Measurements from ENCODE around the gene RIPK1.
A peak's percentile ranks its signal among the peaks of the same experiment; 100 is the strongest.
"Not testable (repeated sequence)": the region's sequence is repeated elsewhere in the genome, so short reads cannot be mapped to it uniquely, and the experiment has no call there.

RIPK1 gene

GRCh38 chr6:3136292-3137011 lies 68.2 kb downstream of the RIPK1 start:
- no peak for DNase-seq

- DNase-seq: peak; percentile 47
Measured at GRCh38 chr6:3137057-3137777, 68.9 kb downstream of the RIPK1 start.

DNA sequence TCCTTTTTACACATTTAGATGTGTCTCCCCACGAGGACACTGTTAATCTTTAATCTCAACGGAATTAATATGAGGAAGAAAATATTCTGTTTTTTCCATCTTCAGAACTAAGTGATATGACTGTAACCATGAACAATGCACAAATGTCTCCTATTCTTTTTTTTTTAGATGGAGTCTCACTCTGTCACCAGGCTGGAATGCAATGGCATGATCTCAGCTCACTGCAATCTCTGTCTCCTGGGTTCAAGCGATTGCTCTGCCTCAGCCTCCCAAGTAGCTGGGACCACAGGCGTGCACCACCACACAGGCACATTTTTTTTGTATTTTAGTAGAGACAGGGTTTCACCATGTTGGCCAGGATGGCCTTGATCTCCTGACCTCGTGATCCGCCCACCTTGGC lies 69.6 kb downstream of the RIPK1 start:
- DNase-seq: not testable (repeated sequence)

GRCh38 chr6:3138341-3138740 lies 70.0 kb downstream of the RIPK1 start:
- peak; percentile 43 for DNase-seq

- peak; percentile 73 for DNase-seq
Measured at GRCh38 chr6:3139090-3139903, 71.0 kb downstream of the RIPK1 start.

DNA sequence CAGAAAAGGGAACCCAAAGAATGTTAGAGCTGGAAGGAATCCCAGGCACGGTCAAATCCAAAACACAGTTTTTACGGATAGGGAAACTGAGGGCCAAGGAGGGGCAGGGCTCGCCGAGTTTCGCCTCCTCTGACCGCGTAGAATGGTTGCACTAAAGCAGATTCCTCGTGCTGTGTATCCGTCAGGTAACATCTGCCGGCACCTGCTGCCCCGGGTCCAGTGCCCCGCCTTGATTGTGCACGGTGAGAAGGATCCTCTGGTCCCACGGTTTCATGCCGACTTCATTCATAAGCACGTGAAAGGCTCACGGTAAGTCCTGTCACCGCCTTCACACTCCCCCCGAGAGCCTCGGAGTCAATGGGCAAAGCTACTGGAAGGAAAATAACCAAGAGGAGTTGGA lies 71.9 kb downstream of the RIPK1 start:
- DNase-seq: no peak

- no peak for DNase-seq
Measured at GRCh38 chr6:3142536-3142935, 74.2 kb downstream of the RIPK1 start.

DNA sequence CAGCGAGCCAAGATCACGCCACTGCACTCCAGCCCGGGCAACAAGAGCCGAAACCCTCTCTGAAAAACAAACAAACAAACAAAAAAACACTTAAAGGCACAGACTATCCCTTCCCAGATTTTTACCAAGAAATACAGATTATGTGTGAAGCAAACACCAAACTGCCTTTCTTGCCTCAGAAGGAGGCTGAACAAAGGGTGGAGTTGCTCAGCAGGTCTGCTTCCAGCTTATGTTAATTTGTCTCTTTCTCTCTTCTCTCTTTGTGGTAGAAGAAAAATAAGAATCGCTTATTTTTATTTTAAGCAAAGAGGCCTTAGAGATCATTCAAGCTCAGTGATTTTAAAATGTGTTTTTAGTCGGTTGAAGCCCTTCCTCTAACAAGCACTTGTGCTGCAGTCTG lies 74.9 kb downstream of the RIPK1 start:
- DNase-seq: no peak

DNA sequence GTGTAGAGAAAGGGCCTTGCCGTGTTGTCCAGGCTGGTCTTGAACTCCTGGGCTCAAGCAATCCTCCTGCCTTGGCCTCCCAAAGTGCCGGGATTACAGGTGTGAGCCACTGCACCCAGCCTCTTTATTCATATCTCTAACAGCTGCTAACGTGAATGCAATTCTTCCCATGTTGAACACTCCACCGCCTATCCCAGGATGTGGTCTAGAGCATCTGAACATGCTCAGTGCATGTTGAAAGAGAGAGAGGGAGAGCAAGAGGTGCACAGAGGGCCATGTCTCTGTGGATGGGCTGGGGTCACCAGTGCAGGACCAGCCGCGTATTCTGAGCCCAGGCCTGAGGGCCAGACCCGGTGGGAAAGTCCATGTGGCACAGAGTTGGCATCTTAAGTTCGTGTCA lies 76.3 kb downstream of the RIPK1 start:
- no peak for DNase-seq

DNA sequence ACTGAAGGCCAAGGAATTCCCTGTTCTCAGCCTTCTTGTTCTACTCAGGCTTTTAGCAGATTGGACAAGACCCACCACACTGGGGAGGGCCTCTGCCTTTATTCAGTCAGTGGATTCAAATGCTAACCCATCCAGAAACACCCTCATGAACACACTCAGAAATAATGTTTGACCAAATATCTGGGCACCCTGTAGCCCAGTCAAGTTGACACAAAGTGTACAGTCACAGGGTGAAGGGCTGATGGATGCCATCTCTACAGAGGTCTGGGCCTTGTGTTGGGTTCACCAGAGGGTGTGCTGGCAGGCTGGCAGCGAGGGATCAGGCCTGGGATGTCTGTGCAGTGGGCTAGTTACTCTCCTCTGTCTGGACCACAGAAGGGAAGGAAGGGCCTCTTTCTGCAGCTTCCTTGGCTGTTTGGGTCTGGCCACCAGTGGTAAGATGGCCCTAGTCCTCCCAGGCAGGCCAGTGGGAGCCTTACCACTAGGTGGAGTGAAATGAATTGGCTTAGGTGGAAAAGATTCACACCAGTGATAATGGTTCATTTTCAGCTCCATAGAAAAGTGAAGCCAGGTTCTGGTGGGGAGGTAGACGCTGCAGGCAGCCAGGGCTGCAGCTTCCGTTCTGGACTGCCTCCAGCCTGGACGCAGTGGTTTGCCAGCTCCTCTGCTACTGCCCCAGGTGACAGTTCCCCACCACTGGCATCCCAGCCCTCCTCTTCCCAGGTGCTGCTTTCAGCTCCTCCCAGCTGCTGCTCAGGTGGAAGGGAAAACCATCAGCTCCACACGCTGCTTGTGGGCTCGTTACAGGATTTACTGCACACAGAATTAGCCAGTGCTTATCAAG lies 79.8 kb downstream of the RIPK1 start:
- no peak for DNase-seq

DNA sequence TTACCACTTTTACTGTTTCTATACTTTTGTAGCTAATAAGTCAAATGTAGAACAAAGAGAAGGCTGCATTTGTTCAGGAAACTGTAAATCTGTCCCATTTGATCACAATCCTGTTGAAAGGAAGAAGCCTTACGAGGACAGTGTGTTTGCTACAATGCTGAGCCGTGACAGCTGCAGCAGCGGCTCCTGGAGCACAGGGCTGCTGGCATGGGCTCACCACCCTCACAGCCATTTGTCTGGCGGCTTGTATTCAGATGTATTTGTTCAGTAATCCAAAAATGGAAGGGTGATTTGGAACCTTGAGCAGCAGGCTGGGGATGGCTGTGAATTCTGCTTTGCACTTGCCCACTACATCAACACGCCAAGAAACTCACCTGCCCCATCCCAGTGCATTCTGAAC lies 83.4 kb downstream of the RIPK1 start:
- no peak for DNase-seq

DNA sequence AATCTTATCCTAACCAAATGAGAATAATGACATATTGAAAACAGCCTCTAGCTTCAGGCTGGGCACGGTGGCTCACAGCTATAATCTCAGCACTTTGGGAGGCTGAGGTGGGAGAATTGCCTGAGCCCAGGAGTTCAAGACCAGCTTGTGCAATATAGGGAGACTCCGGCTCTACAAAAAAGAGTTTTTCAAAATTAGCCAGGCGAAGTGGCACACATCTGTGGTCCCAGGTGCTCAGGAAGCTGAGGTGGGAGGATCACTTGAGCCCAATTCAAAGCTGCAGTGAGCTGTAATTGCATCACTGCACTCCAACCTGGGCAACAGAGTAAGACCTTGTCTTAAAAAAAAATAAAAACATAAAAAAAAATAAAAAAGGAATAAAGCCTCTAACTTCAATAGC lies 84.4 kb downstream of the RIPK1 start:
- no peak for DNase-seq

GRCh38 chr6:3155416-3155815 lies 87.1 kb downstream of the RIPK1 start:
- DNase-seq: not testable (repeated sequence)

DNA sequence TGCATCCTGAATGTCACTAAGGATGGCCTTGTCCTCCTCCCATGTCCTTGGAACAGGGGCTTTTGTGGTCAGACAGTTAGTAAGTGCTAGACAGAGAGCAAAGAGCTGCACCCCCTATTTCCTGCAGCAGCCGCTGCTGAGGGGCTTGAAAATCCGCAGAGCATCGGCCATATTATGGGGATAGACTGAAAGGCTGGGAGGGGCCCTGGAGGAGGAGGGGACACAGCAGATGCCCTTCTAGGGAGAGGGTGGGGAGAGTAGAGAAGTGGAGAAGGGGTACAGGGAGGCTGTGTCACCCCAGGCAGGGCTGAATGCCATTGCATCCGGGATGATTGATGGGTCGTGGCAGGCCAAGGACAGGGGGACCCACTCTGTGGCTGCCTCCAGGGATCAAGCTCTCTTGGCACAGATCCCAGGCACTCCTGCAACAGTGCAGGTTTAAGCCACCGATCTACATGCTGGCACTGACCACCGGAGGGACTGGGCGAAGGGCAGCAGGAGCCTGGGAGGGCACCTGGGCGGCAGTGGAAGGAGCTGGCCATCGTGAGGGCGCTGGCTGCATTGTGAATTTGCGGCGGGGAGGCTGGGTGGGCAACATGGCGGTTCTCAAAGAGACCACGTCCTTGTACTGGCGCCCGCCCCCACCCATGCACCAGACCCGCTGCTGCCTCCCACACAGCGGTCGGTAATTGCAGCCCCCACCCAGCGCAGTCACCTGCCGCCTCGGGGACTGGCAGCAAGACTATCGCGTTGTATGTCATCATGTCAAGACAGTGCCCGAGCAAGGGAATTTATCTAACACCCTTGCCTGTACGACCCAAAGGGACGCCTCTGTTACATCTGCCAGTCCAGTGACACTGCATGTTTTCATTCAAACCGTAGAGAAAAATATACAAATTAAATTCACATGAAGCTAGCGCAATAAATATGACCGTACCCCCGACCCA lies 88.2 kb downstream of the RIPK1 start:
- not testable (repeated sequence) for DNase-seq

- DNase-seq: peak; percentile 86
Measured at GRCh38 chr6:3157131-3157933, 89.0 kb downstream of the RIPK1 start, which contains the start of gene TUBB2A. TUBB2A (minus strand) TSS chr6:3157544; CDS start chr6:3157463, 81 bp downstream.

- no peak for DNase-seq
Measured at GRCh38 chr6:3159805-3160781, 91.8 kb downstream of the RIPK1 start.

- DNase-seq: no peak
Measured at GRCh38 chr6:3162067-3162497, 93.8 kb downstream of the RIPK1 start.

DNA sequence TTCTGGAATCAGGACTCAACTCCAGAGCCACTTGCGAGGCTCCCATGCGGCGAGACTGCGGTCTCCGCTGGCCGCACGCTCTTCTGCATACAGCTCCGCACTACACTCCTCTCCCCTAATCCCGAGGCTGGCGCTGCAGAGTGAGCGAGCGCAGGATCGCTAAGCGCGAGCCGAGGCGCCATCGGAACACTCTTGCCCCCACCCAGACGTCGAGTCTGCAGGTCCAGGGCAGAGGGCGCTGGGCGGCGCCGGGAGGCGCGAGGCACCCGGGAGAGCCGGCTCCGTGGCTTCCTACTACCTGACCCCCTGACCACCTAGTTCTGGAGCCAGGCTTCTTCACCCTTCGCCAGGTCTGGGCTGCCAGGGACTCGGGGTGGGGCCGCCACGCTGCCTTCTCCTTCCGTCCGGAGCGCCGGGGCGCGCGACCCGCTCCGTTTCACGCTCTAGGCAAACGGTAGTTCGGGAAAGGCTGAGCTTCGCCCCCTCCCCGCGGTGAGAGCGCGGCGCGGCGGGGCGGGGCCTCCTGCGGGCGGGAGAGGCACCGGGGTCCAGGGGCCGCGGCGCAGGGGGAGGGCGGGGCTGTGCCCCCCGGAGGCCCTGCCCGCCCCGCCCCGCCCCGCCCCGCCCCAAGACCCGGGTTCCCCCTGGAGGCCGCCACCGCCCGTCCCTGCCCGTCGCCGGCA lies 94.4 kb downstream of the RIPK1 start:
- peak; percentile 74 for DNase-seq

Data from fibroblast of skin of abdomen (primary cell).